Liver (tissue), 9 donors: ENCODE results near the gene KHDC3L. TPM values are rescaled to one million over a fixed set of nuclear protein-coding genes. Genes with fewer than 3 reads are reported as not detected.

Source experiments
- DNase-seq: peaks from one replicate; pipeline ENCODE4 v3.0.0-alpha.2; 2017; ENCODE audit warnings: low spot score
- H3K27ac ChIP-seq, 2 donors: one replicate each; pipeline ENCODE4 v1.7.0; 2013; ENCODE audit warnings: inconsistent platforms in 2 of 2, low read length in 2 of 2, control low read depth in 1 of 2, low read depth in 1 of 2, mild to moderate bottlenecking in 1 of 2
- H3K27me3 ChIP-seq, 4 donors: one replicate each; pipeline versions ENCODE4 v1.6.1 to v1.7.0; 2013; ENCODE audit warnings: low read length in 3 of 4, inconsistent platforms in 1 of 4, mild to moderate bottlenecking in 1 of 4, moderate library complexity in 1 of 4; ENCODE audit not compliant: control insufficient read depth in 4 of 4, insufficient read depth in 4 of 4
- H3K36me3 ChIP-seq, 4 donors: one replicate each; pipeline versions ENCODE4 v1.6.1 to v1.7.0; 2013; ENCODE audit warnings: low read length in 3 of 4, mild to moderate bottlenecking in 3 of 4, low read depth in 1 of 4, moderate library complexity in 1 of 4; ENCODE audit not compliant: control insufficient read depth in 4 of 4, insufficient read depth in 3 of 4
- H3K4me1 ChIP-seq, 4 donors: one replicate each; pipeline versions ENCODE4 v1.6.1 to v1.7.0; 2013; ENCODE audit warnings: low read length in 3 of 4, mild to moderate bottlenecking in 3 of 4, moderate library complexity in 1 of 4; ENCODE audit not compliant: control insufficient read depth in 4 of 4, insufficient read depth in 4 of 4
- H3K4me3 ChIP-seq, 3 donors: one replicate each; pipeline versions ENCODE4 v1.6.1 to v1.7.0; 2013; ENCODE audit warnings: low read length in 3 of 3, control low read depth in 1 of 3, low read depth in 1 of 3, mild to moderate bottlenecking in 1 of 3
- H3K9ac ChIP-seq, 2 donors: one replicate each; pipeline ENCODE4 v1.7.0; 2013; ENCODE audit warnings: low read length in 2 of 2, mild to moderate bottlenecking in 2 of 2, moderate library complexity in 2 of 2, control low read depth in 1 of 2, low read depth in 1 of 2
- H3K9me3 ChIP-seq, 4 donors: one replicate each; pipeline versions ENCODE4 v1.6.1 to v1.7.0; 2013; ENCODE audit warnings: low read length in 3 of 4; ENCODE audit not compliant: control insufficient read depth in 4 of 4
- ATF3 ChIP-seq: IDR thresholded peaks from 2 replicates; pipeline ENCODE4 v1.6.1; 2016; ENCODE audit warnings: antibody characterized with exemption
- CTCF ChIP-seq: fragments of 150-350 bp; IDR thresholded peaks from 2 replicates; pipeline ENCODE4 v1.5.1; 2017; ENCODE audit warnings: improper control_type of control experiment, low read depth, low read length; ENCODE audit not compliant: missing input control
- EGR1 ChIP-seq, 2 donors: IDR thresholded peaks; 2 replicates each; pipeline ENCODE4 v1.6.1; 2016 to 2018; ENCODE audit warnings: antibody characterized with exemption in 2 of 2, low read depth in 2 of 2
- FOXA1 ChIP-seq: IDR thresholded peaks from 2 replicates; pipeline ENCODE4 v1.6.1; 2016; ENCODE audit warnings: antibody characterized with exemption
- FOXA2 ChIP-seq: IDR thresholded peaks from 2 replicates; pipeline ENCODE4 v1.6.1; 2016; ENCODE audit warnings: antibody characterized with exemption
- GABPA ChIP-seq, 2 donors: IDR thresholded peaks in 1 of 2; conservative IDR thresholded peaks in 1 of 2; 2 replicates each; pipeline ENCODE4 v1.6.1; 2016; ENCODE audit warnings: antibody characterized with exemption in 2 of 2, mild to moderate bottlenecking in 1 of 2, moderate library complexity in 1 of 2
- HNF4A ChIP-seq, 2 donors: conservative IDR thresholded peaks; 2 replicates each; pipeline ENCODE4 v1.6.1; 2016; ENCODE audit warnings: antibody characterized with exemption in 2 of 2, mild to moderate bottlenecking in 2 of 2
- HNF4G ChIP-seq: IDR thresholded peaks from 2 replicates; pipeline ENCODE4 v1.6.1; 2016; ENCODE audit warnings: antibody characterized with exemption
- JUND ChIP-seq, 2 donors: IDR thresholded peaks; 2 replicates each; pipeline ENCODE4 v1.6.1; 2016; ENCODE audit warnings: antibody characterized with exemption in 2 of 2
- MAX ChIP-seq: IDR thresholded peaks from 2 replicates; pipeline ENCODE4 v1.6.1; 2016; ENCODE audit warnings: antibody characterized with exemption
- NR2F2 ChIP-seq: IDR thresholded peaks from 2 replicates; pipeline ENCODE4 v1.6.1; 2016; ENCODE audit warnings: antibody characterized with exemption
- RAD21 ChIP-seq, 2 donors: IDR thresholded peaks; 2 replicates each; pipeline ENCODE4 v1.6.1; 2016; ENCODE audit warnings: antibody characterized with exemption in 2 of 2, mild to moderate bottlenecking in 2 of 2
- REST ChIP-seq: IDR thresholded peaks from 2 replicates; pipeline ENCODE4 v1.6.1; 2016; ENCODE audit warnings: antibody characterized with exemption, mild to moderate bottlenecking
- RXRA ChIP-seq, 2 donors: IDR thresholded peaks; 2 replicates each; pipeline ENCODE4 v1.6.1; 2017 to 2018; ENCODE audit warnings: antibody characterized with exemption in 2 of 2, mild to moderate bottlenecking in 1 of 2
- YY1 ChIP-seq: IDR thresholded peaks from 2 replicates; pipeline ENCODE4 v1.6.1; 2016; ENCODE audit warnings: antibody characterized with exemption, mild to moderate bottlenecking
- ZBTB33 ChIP-seq: IDR thresholded peaks from 2 replicates; pipeline ENCODE4 v1.6.1; 2016; ENCODE audit warnings: antibody characterized with exemption
- WGBS: extraction: QIAGEN DNeasy Blood & Tissue Kit; methylation state at CpG from one replicate; pipeline ENCODE4 v1.1.7; 2013; 5-methylcytosine and 5-hydroxymethylcytosine counted together
- polyA plus RNA-seq, 2 donors: library from polyadenylated mRNA; stranded (reverse) in 1 of 2; unstranded in 1 of 2; fragments of 200-250 nt in 1 of 2; fragments of >200 nt in 1 of 2; fragmentation: Nextera tagmentation in 1 of 2; extraction: Ambion mirVana in 1 of 2; gene quantifications; one replicate each; pipeline versions ENCODE4 v1.2.1 to v1.2.3, GENCODE V29; 2013 to 2015
- total RNA-seq, 2 donors: library from RNA; depleted of rRNA; stranded (reverse); fragments of >200 nt; gene quantifications; one replicate each; pipeline ENCODE4 v1.2.3, GENCODE V29; 2014
- donor health status: healthy.
- donor health status: healthy.
- donor health status: healthy.
- donor health status: healthy.
- donor health status: healthy.

KHDC3L gene
- total and polyA plus RNA-seq, 4 donors, result not detected

- TF ChIP-seq ZBTB33 (no peak), RXRA (IDR thresholded peaks at IDR 0.05) (no peak), HNF4A (conservative IDR thresholded peaks at IDR 0.05) (no peak), ATF3 (no peak), RAD21 (IDR thresholded peaks at IDR 0.05) (no peak), NR2F2 (no peak), YY1 (no peak)
These were observed 39.1 kb upstream of the KHDC3L start (continued) for GRCh38 chr6:73323323-73323722.

GRCh38 chr6:73325656-73326055 lies 36.8 kb upstream of the KHDC3L start:
- DNase-seq, result no peak
- Histone ChIP-seq H3K4me3 (no peak overlapping the region), H3K4me1 (peaks cover 0 to 1% (median 0%) of the 10 kb centered on the region in 4 donors), H3K27me3 (peaks cover 0 to 5% (median 0%) of the 10 kb centered on the region in 4 donors), H3K36me3 (no peaks in the 10 kb centered on the region), H3K9me3 (no peaks in the 10 kb centered on the region), H3K27ac (no peak overlapping the region), H3K9ac (no peak overlapping the region)
- WGBS, result 89% methylated on average over 3 of the region's 3 CpGs
- no peak for TF ChIP-seq JUND (IDR thresholded peaks at IDR 0.05)
- no peak for TF ChIP-seq FOXA1

- Histone ChIP-seq H3K4me3 (no peak overlapping the region), H3K27me3 (peaks cover 0 to 5% (median 0%) of the 10 kb centered on the region in 4 donors), H3K4me1 (peaks cover 0 to 1% (median 0%) of the 10 kb centered on the region in 4 donors), H3K9ac (no peak overlapping the region), H3K9me3 (no peaks in the 10 kb centered on the region), H3K36me3 (no peaks in the 10 kb centered on the region), H3K27ac (no peak overlapping the region)
- DNase-seq, result no peak
- TF ChIP-seq FOXA2 (no peak), ATF3 (no peak), JUND (IDR thresholded peaks at IDR 0.05) (no peak), YY1 (no peak), HNF4G (no peak), GABPA (IDR thresholded peaks at IDR 0.05 in 1 of 2, conservative IDR thresholded peaks at IDR 0.05 in 1 of 2) (no peak), RAD21 (IDR thresholded peaks at IDR 0.05) (no peak), ZBTB33 (no peak), HNF4A (conservative IDR thresholded peaks at IDR 0.05) (no peak), CTCF (no peak), REST (no peak), FOXA1 (no peak), EGR1 (IDR thresholded peaks at IDR 0.05; ENCODE audit: low read depth in 2 of 2) (no peak), RXRA (IDR thresholded peaks at IDR 0.05) (no peak), MAX (no peak)
- WGBS, result 58% methylated on average over 3 of the region's 3 CpGs
These were observed 33.7 kb upstream of the KHDC3L start for GRCh38 chr6:73328790-73329189.
